ENCODE measurements around the gene ARHGAP24. TPM values are rescaled to one million over a fixed set of nuclear protein-coding genes. Genes with fewer than 3 reads are reported as not detected.

The ARHGAP24 gene
- total RNA-seq, 2 experiments from 2014 or later, result 0.22 to 0.70 TPM

GRCh38 chr4:85557016-85557901 is 82.3 kb downstream of the ARHGAP24 start:
- ATAC-seq (peak; percentile 37), DNase-seq (peak; percentile 40)
- intact Hi-C loops (cut with micrococcal nuclease), result no loop called here
- no peak overlapping the region for H3K27ac Mint-ChIP-seq
- no peak overlapping the region for H3K4me3 Mint-ChIP-seq
- no peak for TF ChIP-seq CTCF (IDR thresholded peaks at IDR 0.05)
- ChIA-PET CTCF (no interaction called here), POLR2A (no interaction called here)
- H3K9me3 Mint-ChIP-seq, result peaks cover 11% of the 10 kb centered on the region
- H3K4me1 Mint-ChIP-seq (ENCODE audit: low read depth), result peaks cover 2% of the 10 kb centered on the region
- H3K27me3 Mint-ChIP-seq, result no peaks in the 10 kb centered on the region
- no peaks in the 10 kb centered on the region for H3K36me3 Mint-ChIP-seq (ENCODE audit: low read depth)

- no peak for DNase-seq
Observed at GRCh38 chr4:85565761-85566480, 91.0 kb downstream of the ARHGAP24 start.

GRCh38 chr4:85569730-85570299 is 94.9 kb downstream of the ARHGAP24 start:
- intact Hi-C loops (cut with micrococcal nuclease), result no loop called here
- Mint-ChIP-seq H3K4me1 (ENCODE audit: low read depth) (no peaks in the 10 kb centered on the region), H3K27me3 (no peaks in the 10 kb centered on the region), H3K4me3 (no peak overlapping the region), H3K27ac (no peak overlapping the region), H3K9me3 (no peaks in the 10 kb centered on the region), H3K36me3 (ENCODE audit: low read depth) (no peaks in the 10 kb centered on the region)
- no peak for ATAC-seq
- ChIA-PET CTCF (no interaction called here), POLR2A (no interaction called here)
- no peak for DNase-seq
- TF ChIP-seq CTCF (IDR thresholded peaks at IDR 0.05), result no peak

More at GRCh38 chr4:85565761-85566480, 91.0 kb downstream of the ARHGAP24 start:
- Mint-ChIP-seq H3K4me3 (no peak overlapping the region), H3K27ac (no peak overlapping the region), H3K9me3 (peaks cover 2% of the 10 kb centered on the region), H3K27me3 (no peaks in the 10 kb centered on the region), H3K4me1 (ENCODE audit: low read depth) (no peaks in the 10 kb centered on the region), H3K36me3 (ENCODE audit: low read depth) (no peaks in the 10 kb centered on the region)
- ChIA-PET POLR2A (interaction anchor here (0.6 kb wide), 1 partner anchor 25 kb away, joined by 3 read pairs; no protein-coding TSS in a partner anchor), CTCF (no interaction called here)
- no peak for TF ChIP-seq CTCF (IDR thresholded peaks at IDR 0.05)
- intact Hi-C loops (cut with micrococcal nuclease), result no loop called here
- ATAC-seq, result no peak

GRCh38 chr4:85570388-85570787 is 95.4 kb downstream of the ARHGAP24 start:
- TF ChIP-seq CTCF (IDR thresholded peaks at IDR 0.05), result no peak
- Mint-ChIP-seq H3K27ac (no peak overlapping the region), H3K4me3 (no peak overlapping the region), H3K4me1 (ENCODE audit: low read depth) (no peaks in the 10 kb centered on the region), H3K27me3 (no peaks in the 10 kb centered on the region), H3K9me3 (no peaks in the 10 kb centered on the region), H3K36me3 (ENCODE audit: low read depth) (no peaks in the 10 kb centered on the region)
- CTCF ChIA-PET, result no interaction called here
- intact Hi-C loops (cut with micrococcal nuclease), result no loop called here
- POLR2A ChIA-PET, result no interaction called here
- no peak for DNase-seq
- ATAC-seq, result no peak

- H3K27me3 Mint-ChIP-seq, result no peaks in the 10 kb centered on the region
- ATAC-seq, result no peak
- no peaks in the 10 kb centered on the region for H3K4me1 Mint-ChIP-seq (ENCODE audit: low read depth)
- intact Hi-C loops (cut with micrococcal nuclease), result no loop called here
- TF ChIP-seq CTCF (IDR thresholded peaks at IDR 0.05), result no peak
- H3K9me3 Mint-ChIP-seq, result no peaks in the 10 kb centered on the region
- H3K36me3 Mint-ChIP-seq (ENCODE audit: low read depth), result no peaks in the 10 kb centered on the region
- H3K27ac Mint-ChIP-seq, result no peak overlapping the region
- no peak overlapping the region for H3K4me3 Mint-ChIP-seq
- ChIA-PET POLR2A (no interaction called here), CTCF (no interaction called here)
- DNase-seq, result no peak
Observed at GRCh38 chr4:85571008-85571407, 96.1 kb downstream of the ARHGAP24 start.
